ENCODE data around the gene MAPKAP1. TPM values are rescaled to one million over a fixed set of nuclear protein-coding genes. Genes with fewer than 3 reads are reported as not detected.
A peak's percentile ranks its signal among the peaks of the same experiment; 100 is the strongest.

MAPKAP1 gene
- total and polyA plus RNA-seq, 2 experiments from 2014 or later, result 66.7 to 85.6 TPM

GRCh38 chr9:125613141-125613540 lies 93.9 kb downstream of the MAPKAP1 start:
- Histone ChIP-seq H3K4me1 (ENCODE audit: low read depth) (peaks cover 6% of the 10 kb centered on the region), H3K36me3 (no peaks in the 10 kb centered on the region), H3K9me3 (ENCODE audit: low read depth) (no peaks in the 10 kb centered on the region), H3K27me3 (no peaks in the 10 kb centered on the region), H3K27ac (no peak overlapping the region), H3K4me3 (no peak overlapping the region)
- no peak for DNase-seq (ENCODE audit: low read depth in 1 of 2, low spot score in 1 of 2)
- TF ChIP-seq CTCF (IDR thresholded peaks at IDR 0.05; ENCODE audit: low read depth, low read length), result no peak

- Histone ChIP-seq H3K4me1 (ENCODE audit: low read depth) (peaks cover 8% of the 10 kb centered on the region), H3K27ac (no peak overlapping the region), H3K36me3 (no peaks in the 10 kb centered on the region), H3K9me3 (ENCODE audit: low read depth) (no peaks in the 10 kb centered on the region), H3K27me3 (no peaks in the 10 kb centered on the region), H3K4me3 (no peak overlapping the region)
- no peak for TF ChIP-seq CTCF (IDR thresholded peaks at IDR 0.05; ENCODE audit: low read depth, low read length)
- no peak for DNase-seq (ENCODE audit: low read depth in 1 of 2, low spot score in 1 of 2)
These were observed 94.4 kb downstream of the MAPKAP1 start for GRCh38 chr9:125612616-125613015.

GRCh38 chr9:125611121-125611765 lies 95.8 kb downstream of the MAPKAP1 start:
- Histone ChIP-seq H3K4me1 (ENCODE audit: low read depth) (peaks cover 8% of the 10 kb centered on the region), H3K36me3 (no peaks in the 10 kb centered on the region), H3K27me3 (no peaks in the 10 kb centered on the region), H3K9me3 (ENCODE audit: low read depth) (no peaks in the 10 kb centered on the region), H3K4me3 (no peak overlapping the region), H3K27ac (no peak overlapping the region)
- DNase-seq (ENCODE audit: low read depth in 1 of 2, low spot score in 1 of 2), result no peak
- TF ChIP-seq CTCF (IDR thresholded peaks at IDR 0.05; ENCODE audit: low read depth, low read length), result no peak

- Histone ChIP-seq H3K27ac (no peak overlapping the region), H3K9me3 (ENCODE audit: low read depth) (no peaks in the 10 kb centered on the region), H3K36me3 (no peaks in the 10 kb centered on the region), H3K4me1 (ENCODE audit: low read depth) (peaks cover 8% of the 10 kb centered on the region), H3K27me3 (no peaks in the 10 kb centered on the region), H3K4me3 (no peak overlapping the region)
- no peak for DNase-seq (ENCODE audit: low read depth in 1 of 2, low spot score in 1 of 2)
- TF ChIP-seq CTCF (IDR thresholded peaks at IDR 0.05; ENCODE audit: low read depth, low read length), result no peak
These were observed 97.3 kb downstream of the MAPKAP1 start for GRCh38 chr9:125609744-125610143.

- DNase-seq (ENCODE audit: low read depth in 1 of 2, low spot score in 1 of 2), result peak in 1 of 2 donors; percentile 72
- no peak overlapping the region for H3K27ac ChIP-seq
- no peak for TF ChIP-seq CTCF (IDR thresholded peaks at IDR 0.05; ENCODE audit: low read depth, low read length)
These were observed 98.4 kb downstream of the MAPKAP1 start for GRCh38 chr9:125608489-125609224.

More at GRCh38 chr9:125608489-125609224, 98.4 kb downstream of the MAPKAP1 start:
- Histone ChIP-seq H3K27me3 (no peaks in the 10 kb centered on the region), H3K4me1 (ENCODE audit: low read depth) (peaks cover 9% of the 10 kb centered on the region), H3K4me3 (no peak overlapping the region), H3K9me3 (ENCODE audit: low read depth) (no peaks in the 10 kb centered on the region), H3K36me3 (no peaks in the 10 kb centered on the region)

All from cardiac muscle cell (in vitro differentiated cells and primary cell).